ENCODE data around the gene FXR1. TPM values are rescaled to one million over a fixed set of nuclear protein-coding genes. Genes with fewer than 3 reads are reported as not detected.

The FXR1 gene
- total RNA-seq, 1 experiment from 2014 or later: 215 TPM

GRCh38 chr3:180981912-180982311 lies 69.4 kb downstream of the FXR1 start:
- CTCF ChIA-PET: no interaction called here

More at GRCh38 chr3:180981912-180982311, 69.4 kb downstream of the FXR1 start:
- no peak for TF ChIP-seq SIN3A (IDR thresholded peaks at IDR 0.05; ENCODE audit: low read depth)
- TF ChIP-seq RAD21 (IDR thresholded peaks at IDR 0.05; ENCODE audit: low read depth): no peak
- TF ChIP-seq YY1 (IDR thresholded peaks at IDR 0.05; ENCODE audit: extremely low read depth, insufficient replicate concordance, low read depth, low read length): no peak
- no peak for TF ChIP-seq REST (IDR thresholded peaks at IDR 0.05; ENCODE audit: low read depth)
- TF ChIP-seq CEBPB (IDR thresholded peaks at IDR 0.05; ENCODE audit: low read depth): no peak
- TF ChIP-seq TCF7L2 (IDR thresholded peaks at IDR 0.05; ENCODE audit: borderline replicate concordance, extremely low read depth, insufficient read depth, insufficient read length): no peak
- ChIA-PET RAD21 (ENCODE audit: low non-redundant PET in 1 of 2, low total read pairs in 2 of 2, uncharacterized antibody in 2 of 2, unreplicated experiment in 2 of 2) (no interaction called here), POLR2A (no interaction called here)
- BruUV-seq (replicated peaks): no TSS peak
- Histone ChIP-seq H4K20me1 (ENCODE audit: insufficient read depth) (peaks cover 5% of the 10 kb centered on the region; the same call in 1 of the 2 replicates), H3K27ac (ENCODE audit: low read depth, low read length) (no peak overlapping the region), H3K9ac (ENCODE audit: low read length) (no peak overlapping the region), H3K4me1 (ENCODE audit: control insufficient read depth in 1 of 2, insufficient read depth in 2 of 2, low read length in 2 of 2) (no peaks in the 10 kb centered on the region), H3K4me3 (replicated peaks in 1 of 2; ENCODE audit: low read depth in 1 of 2, low read length in 2 of 2) (no peak overlapping the region), H3K9me2 (ENCODE audit: insufficient read depth) (no peaks in the 10 kb centered on the region), H3K9me3 (ENCODE audit: control insufficient read depth in 1 of 2, insufficient read depth in 1 of 2, low read depth in 1 of 2, low read length in 2 of 2) (no peaks in the 10 kb centered on the region), H3K79me2 (ENCODE audit: insufficient read depth, low read length) (no peaks in the 10 kb centered on the region; the same call in 1 of the 2 replicates), H2AFZ (ENCODE audit: low read depth, low read length, poor library complexity, severe bottlenecking) (no peak overlapping the region), H3K36me3 (ENCODE audit: control insufficient read depth in 1 of 2, insufficient read depth in 2 of 2, low read length in 2 of 2) (peaks cover 8 to 9% of the 10 kb centered on the region in 2 experiments; a peak in 1 of 4 replicates), H3K27me3 (ENCODE audit: insufficient read depth, low read length) (no peaks in the 10 kb centered on the region), H3K4me2 (ENCODE audit: low read length) (no peak overlapping the region)
- intact Hi-C loops (cut with micrococcal nuclease): no loop called here
- DNase-seq (ENCODE audit: low read depth, low spot score) (no peak), ATAC-seq (no peak)

Data from HCT116 (cell line).